ENCODE data around the gene STK31.
A peak's percentile ranks its signal among the peaks of the same experiment; 100 is the strongest.
"Not testable (repeated sequence)": the region's sequence is repeated elsewhere in the genome, so short reads cannot be mapped to it uniquely, and the experiment has no call there.

The STK31 gene

GRCh38 chr7:23811540-23811939, 101.5 kb downstream of the STK31 start:
- DNase-seq, result peak; percentile 49

GRCh38 chr7:23828125-23828524, 118.1 kb downstream of the STK31 start:
- not testable (repeated sequence) for DNase-seq

- DNase-seq, result not testable (repeated sequence)
Observed at GRCh38 chr7:23832733-23833132, 122.7 kb downstream of the STK31 start.

GRCh38 chr7:23833405-23833804, 123.4 kb downstream of the STK31 start:
- DNase-seq, result no peak

GRCh38 chr7:23844837-23845236, 134.8 kb downstream of the STK31 start:
- DNase-seq, result not testable (repeated sequence)

GRCh38 chr7:23852135-23852534, 142.1 kb downstream of the STK31 start:
- no peak for DNase-seq

GRCh38 chr7:23852988-23853387, 143.0 kb downstream of the STK31 start:
- DNase-seq, result no peak

- peak; percentile 44 for DNase-seq
Observed at GRCh38 chr7:23863209-23863787, 153.3 kb downstream of the STK31 start.

- DNase-seq, result no peak
Observed at GRCh38 chr7:23864973-23865372, 155.0 kb downstream of the STK31 start.

GRCh38 chr7:23873306-23873705, 163.3 kb downstream of the STK31 start:
- DNase-seq, result no peak

GRCh38 chr7:23876526-23876925, 166.5 kb downstream of the STK31 start:
- DNase-seq, result not testable (repeated sequence)
